GM12878 (cell line): ENCODE data around the gene ODAD4.

Experiments
- CBX5 ChIP-seq: sonication (generic); IDR thresholded peaks from 2 replicates; pipeline ENCODE4 v1.6.1; 2016; ENCODE audit warnings: low read depth, moderate library complexity, mild to moderate bottlenecking, inconsistent platforms
- CHD2 ChIP-seq: IDR thresholded peaks from 2 replicates; pipeline ENCODE4 v1.6.1; 2011; ENCODE audit warnings: low read depth, low read length, improper control_type of control experiment, borderline replicate concordance
- CREB1 ChIP-seq: IDR thresholded peaks from 2 replicates; pipeline ENCODE4 v1.6.1; 2012; ENCODE audit warnings: low read depth, mild to moderate bottlenecking, inconsistent platforms
- EP300 ChIP-seq, 2 experiments: fragments of 150-350 bp in 1 of 2; IDR thresholded peaks; 2 replicates each; pipeline ENCODE4 v1.6.1; 2011 to 2012; ENCODE audit warnings: low read depth in 2 of 2, low read length in 2 of 2, borderline replicate concordance in 1 of 2, improper control_type of control experiment in 1 of 2, inconsistent platforms in 1 of 2; ENCODE audit not compliant: control insufficient read depth in 1 of 2
- FOS ChIP-seq: IDR thresholded peaks from 3 replicates; pipeline ENCODE4 v1.6.1; 2011; ENCODE audit warnings: borderline replicate concordance; ENCODE audit not compliant: insufficient read length; ENCODE audit errors: extremely low read depth
- HCFC1 ChIP-seq: fragments of 150-350 bp; IDR thresholded peaks from 2 replicates; pipeline ENCODE4 v1.6.1; 2014; ENCODE audit warnings: low read length
- NFIC ChIP-seq: IDR thresholded peaks from 2 replicates; pipeline ENCODE4 v1.6.1; 2012; ENCODE audit warnings: low read depth, mild to moderate bottlenecking, inconsistent platforms, low read length, moderate library complexity
- POLR2A ChIP-seq: IDR thresholded peaks from 2 replicates; pipeline ENCODE4 v1.6.1; 2011; ENCODE audit warnings: low read depth, mild to moderate bottlenecking, low read length
- POLR2AphosphoS5 ChIP-seq: IDR thresholded peaks from 2 replicates; pipeline ENCODE4 v1.6.1; 2011; ENCODE audit warnings: mild to moderate bottlenecking, low read length, inconsistent platforms
- RB1 ChIP-seq: fragments of 450-650 bp; formaldehyde crosslinking; IDR thresholded peaks from 2 replicates; pipeline ENCODE4 v1.6.1; 2017; ENCODE audit warnings: mild to moderate bottlenecking, borderline replicate concordance
- TF ChIP-seq, protein P1 (sequence below): fragments of 450-650 bp; IDR thresholded peaks from 2 replicates; pipeline ENCODE4 v1.6.1; 2017; ENCODE audit warnings: antibody characterized with exemption, mild to moderate bottlenecking, moderate library complexity
- TF ChIP-seq, protein P2 (sequence below): IDR thresholded peaks from 2 replicates; pipeline ENCODE4 v1.6.1; 2011; ENCODE audit warnings: borderline replicate concordance, low read depth, mild to moderate bottlenecking, moderate library complexity, mixed read lengths, low read length; ENCODE audit not compliant: insufficient read depth; ENCODE audit errors: extremely low read length
- TF ChIP-seq, protein P3 (sequence below), 3 experiments: IDR thresholded peaks in 2 of 3; conservative IDR thresholded peaks in 1 of 3; 2 replicates each; pipeline ENCODE4 v1.5.1; 2011; ENCODE audit warnings: low read depth in 3 of 3, low read length in 3 of 3, mild to moderate bottlenecking in 3 of 3, control low read depth in 2 of 3, moderate library complexity in 2 of 3, inconsistent platforms in 1 of 3, mixed read lengths in 1 of 3; ENCODE audit not compliant: control insufficient read depth in 2 of 3, insufficient read depth in 1 of 3; ENCODE audit errors: extremely low read depth in 1 of 3
- TF ChIP-seq, protein P4 (sequence below): fragments of 450-650 bp; IDR thresholded peaks from 2 replicates; pipeline ENCODE4 v1.6.1; 2017; ENCODE audit warnings: mild to moderate bottlenecking

DNA sequence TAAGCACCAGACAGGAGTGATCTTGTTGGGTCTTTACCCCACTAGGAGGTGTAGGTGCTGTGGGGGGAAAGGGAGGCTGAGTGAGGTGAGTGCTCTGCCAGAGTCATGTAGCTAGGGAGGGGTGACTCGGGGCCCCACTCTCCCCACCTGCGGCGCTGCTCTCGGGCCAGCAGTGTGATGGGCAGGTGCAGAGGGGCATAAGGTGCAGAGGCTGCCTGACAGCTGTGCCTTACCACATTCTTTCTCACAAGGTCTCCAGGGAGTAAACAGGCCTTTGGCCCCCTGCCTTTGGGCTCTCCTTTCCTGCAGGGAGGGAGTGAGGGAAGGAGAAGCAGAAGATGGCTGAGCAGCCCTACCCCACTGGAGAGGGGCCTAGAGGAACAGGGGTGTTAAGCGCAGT, 31.7 kb downstream of the ODAD4 start:
- TF ChIP-seq CHD2 = no peak
- TF ChIP-seq, protein P1, sequence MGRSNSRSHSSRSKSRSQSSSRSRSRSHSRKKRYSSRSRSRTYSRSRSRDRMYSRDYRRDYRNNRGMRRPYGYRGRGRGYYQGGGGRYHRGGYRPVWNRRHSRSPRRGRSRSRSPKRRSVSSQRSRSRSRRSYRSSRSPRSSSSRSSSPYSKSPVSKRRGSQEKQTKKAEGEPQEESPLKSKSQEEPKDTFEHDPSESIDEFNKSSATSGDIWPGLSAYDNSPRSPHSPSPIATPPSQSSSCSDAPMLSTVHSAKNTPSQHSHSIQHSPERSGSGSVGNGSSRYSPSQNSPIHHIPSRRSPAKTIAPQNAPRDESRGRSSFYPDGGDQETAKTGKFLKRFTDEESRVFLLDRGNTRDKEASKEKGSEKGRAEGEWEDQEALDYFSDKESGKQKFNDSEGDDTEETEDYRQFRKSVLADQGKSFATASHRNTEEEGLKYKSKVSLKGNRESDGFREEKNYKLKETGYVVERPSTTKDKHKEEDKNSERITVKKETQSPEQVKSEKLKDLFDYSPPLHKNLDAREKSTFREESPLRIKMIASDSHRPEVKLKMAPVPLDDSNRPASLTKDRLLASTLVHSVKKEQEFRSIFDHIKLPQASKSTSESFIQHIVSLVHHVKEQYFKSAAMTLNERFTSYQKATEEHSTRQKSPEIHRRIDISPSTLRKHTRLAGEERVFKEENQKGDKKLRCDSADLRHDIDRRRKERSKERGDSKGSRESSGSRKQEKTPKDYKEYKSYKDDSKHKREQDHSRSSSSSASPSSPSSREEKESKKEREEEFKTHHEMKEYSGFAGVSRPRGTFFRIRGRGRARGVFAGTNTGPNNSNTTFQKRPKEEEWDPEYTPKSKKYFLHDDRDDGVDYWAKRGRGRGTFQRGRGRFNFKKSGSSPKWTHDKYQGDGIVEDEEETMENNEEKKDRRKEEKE = no peak
- TF ChIP-seq NFIC = no peak
- TF ChIP-seq, protein P2, sequence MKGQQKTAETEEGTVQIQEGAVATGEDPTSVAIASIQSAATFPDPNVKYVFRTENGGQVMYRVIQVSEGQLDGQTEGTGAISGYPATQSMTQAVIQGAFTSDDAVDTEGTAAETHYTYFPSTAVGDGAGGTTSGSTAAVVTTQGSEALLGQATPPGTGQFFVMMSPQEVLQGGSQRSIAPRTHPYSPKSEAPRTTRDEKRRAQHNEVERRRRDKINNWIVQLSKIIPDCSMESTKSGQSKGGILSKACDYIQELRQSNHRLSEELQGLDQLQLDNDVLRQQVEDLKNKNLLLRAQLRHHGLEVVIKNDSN = no peak
- TF ChIP-seq EP300 (IDR thresholded peaks at IDR 0.05; ENCODE audit: borderline replicate concordance in 1 of 2, control insufficient read depth in 1 of 2, low read depth in 2 of 2, low read length in 2 of 2) = no peak
- TF ChIP-seq RB1 = no peak
- no peak for TF ChIP-seq POLR2A
- TF ChIP-seq, protein P3, sequence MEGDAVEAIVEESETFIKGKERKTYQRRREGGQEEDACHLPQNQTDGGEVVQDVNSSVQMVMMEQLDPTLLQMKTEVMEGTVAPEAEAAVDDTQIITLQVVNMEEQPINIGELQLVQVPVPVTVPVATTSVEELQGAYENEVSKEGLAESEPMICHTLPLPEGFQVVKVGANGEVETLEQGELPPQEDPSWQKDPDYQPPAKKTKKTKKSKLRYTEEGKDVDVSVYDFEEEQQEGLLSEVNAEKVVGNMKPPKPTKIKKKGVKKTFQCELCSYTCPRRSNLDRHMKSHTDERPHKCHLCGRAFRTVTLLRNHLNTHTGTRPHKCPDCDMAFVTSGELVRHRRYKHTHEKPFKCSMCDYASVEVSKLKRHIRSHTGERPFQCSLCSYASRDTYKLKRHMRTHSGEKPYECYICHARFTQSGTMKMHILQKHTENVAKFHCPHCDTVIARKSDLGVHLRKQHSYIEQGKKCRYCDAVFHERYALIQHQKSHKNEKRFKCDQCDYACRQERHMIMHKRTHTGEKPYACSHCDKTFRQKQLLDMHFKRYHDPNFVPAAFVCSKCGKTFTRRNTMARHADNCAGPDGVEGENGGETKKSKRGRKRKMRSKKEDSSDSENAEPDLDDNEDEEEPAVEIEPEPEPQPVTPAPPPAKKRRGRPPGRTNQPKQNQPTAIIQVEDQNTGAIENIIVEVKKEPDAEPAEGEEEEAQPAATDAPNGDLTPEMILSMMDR (IDR thresholded peaks at IDR 0.05 in 2 of 3, conservative IDR thresholded peaks at IDR 0.05 in 1 of 3; ENCODE audit: control insufficient read depth in 2 of 3, extremely low read depth in 1 of 3, insufficient read depth in 1 of 3, low read depth in 3 of 3, low read length in 3 of 3) = no peak
- no peak for TF ChIP-seq FOS
- no peak for TF ChIP-seq HCFC1
- TF ChIP-seq, protein P4, sequence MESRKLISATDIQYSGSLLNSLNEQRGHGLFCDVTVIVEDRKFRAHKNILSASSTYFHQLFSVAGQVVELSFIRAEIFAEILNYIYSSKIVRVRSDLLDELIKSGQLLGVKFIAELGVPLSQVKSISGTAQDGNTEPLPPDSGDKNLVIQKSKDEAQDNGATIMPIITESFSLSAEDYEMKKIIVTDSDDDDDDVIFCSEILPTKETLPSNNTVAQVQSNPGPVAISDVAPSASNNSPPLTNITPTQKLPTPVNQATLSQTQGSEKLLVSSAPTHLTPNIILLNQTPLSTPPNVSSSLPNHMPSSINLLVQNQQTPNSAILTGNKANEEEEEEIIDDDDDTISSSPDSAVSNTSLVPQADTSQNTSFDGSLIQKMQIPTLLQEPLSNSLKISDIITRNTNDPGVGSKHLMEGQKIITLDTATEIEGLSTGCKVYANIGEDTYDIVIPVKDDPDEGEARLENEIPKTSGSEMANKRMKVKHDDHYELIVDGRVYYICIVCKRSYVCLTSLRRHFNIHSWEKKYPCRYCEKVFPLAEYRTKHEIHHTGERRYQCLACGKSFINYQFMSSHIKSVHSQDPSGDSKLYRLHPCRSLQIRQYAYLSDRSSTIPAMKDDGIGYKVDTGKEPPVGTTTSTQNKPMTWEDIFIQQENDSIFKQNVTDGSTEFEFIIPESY = no peak
- no peak for TF ChIP-seq CBX5
- no peak for TF ChIP-seq CREB1
- TF ChIP-seq POLR2AphosphoS5 = no peak
